GM18511 (cell line): ENCODE data around the gene STK32B.

Experiments
- ATAC-seq: cut with Tn5 transposase; IDR thresholded peaks from one replicate; pipeline ENCODE4 v1.9.1; 2021; ENCODE audit warnings: mild to moderate bottlenecking, moderate library complexity; ENCODE audit not compliant: unreplicated experiment

Gene STK32B

GRCh38 chr4:5120468-5120867 lies 69.2 kb downstream of the STK32B start:
- ATAC-seq, result no peak

DNA sequence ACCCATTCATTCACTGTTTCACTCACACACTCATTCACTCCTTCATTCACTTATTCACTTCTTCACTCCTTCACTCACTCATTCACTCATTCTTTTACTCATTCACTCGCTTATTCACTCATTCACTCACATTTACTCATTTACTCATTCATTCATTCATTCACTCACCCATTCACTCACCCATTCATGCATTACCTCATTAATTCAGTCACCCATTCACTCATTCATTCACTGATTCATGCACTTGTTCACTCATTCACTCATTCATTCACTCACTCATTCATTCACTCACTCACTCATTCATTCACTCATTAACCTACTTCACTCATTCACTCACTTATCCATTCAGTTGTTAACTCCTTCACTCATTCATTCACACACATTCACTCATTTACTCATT lies 70.8 kb downstream of the STK32B start:
- ATAC-seq, result no peak

GRCh38 chr4:5124876-5125275 lies 73.6 kb downstream of the STK32B start:
- ATAC-seq, result no peak

DNA sequence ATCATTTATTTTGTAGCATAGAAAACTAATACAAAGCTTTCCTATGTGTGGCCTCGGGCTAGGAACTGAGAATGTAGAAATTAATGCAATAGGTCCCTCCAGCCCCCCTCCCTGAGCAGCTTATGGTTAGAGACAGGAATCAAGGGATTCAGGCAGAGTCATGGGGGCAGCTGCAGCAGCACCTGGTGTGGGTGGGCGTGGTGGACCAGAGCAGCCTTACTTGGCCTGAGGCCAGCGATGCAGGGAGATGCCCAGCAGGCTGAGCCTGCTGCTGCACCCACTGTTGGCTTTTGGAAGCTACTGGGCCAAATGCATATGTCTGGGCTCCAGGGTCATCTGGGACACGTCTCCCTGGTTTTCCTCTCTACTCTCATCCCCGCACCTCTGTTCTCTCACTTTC lies 74.0 kb downstream of the STK32B start:
- no peak for ATAC-seq

- ATAC-seq, result no peak
These were observed 75.0 kb downstream of the STK32B start for GRCh38 chr4:5126231-5126630.

GRCh38 chr4:5126857-5127256 lies 75.6 kb downstream of the STK32B start:
- ATAC-seq, result no peak

GRCh38 chr4:5127556-5127955 lies 76.3 kb downstream of the STK32B start:
- ATAC-seq, result no peak

- ATAC-seq, result no peak
These were observed 77.3 kb downstream of the STK32B start for GRCh38 chr4:5128569-5128968.

DNA sequence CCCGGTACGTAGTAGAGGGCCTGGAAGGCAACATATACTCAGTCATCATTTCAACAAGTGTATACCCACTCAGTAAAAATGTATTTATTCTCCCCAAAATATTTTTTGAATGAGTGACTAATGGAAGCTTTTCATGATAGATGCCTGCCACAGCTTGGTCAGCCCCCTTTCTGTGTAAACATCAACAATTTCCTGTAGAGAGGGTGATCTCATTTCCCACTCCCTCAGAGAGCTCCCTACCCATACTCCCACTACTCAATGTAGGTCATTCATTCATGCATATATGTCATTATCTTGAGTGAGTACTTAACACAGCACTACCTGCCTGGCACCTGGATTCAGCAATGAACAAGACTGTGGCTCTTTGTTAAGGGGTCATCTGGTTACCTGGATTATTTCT lies 81.9 kb downstream of the STK32B start:
- no peak for ATAC-seq

GRCh38 chr4:5133933-5134594 lies 82.8 kb downstream of the STK32B start:
- ATAC-seq, result no peak

GRCh38 chr4:5134620-5135019 lies 83.3 kb downstream of the STK32B start:
- ATAC-seq, result no peak

DNA sequence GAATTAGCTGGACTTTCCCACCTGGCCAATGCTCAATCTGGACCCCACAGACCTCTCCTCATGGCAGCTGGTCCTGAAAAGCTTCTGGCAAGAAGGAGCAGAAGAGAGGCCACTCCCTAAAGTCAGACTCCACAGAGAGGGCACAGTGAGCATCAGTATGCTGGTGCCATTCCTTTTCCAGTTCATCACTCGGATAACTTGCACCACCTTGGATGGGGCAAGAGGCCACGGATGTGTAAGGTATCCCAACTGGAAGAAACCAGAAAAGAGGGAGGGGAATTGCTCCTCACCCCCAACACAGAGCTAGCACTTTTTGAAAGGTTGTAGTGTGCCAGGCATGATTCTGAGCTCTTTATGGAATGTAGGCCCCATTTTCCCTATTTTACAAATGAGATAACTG lies 85.9 kb downstream of the STK32B start:
- no peak for ATAC-seq

DNA sequence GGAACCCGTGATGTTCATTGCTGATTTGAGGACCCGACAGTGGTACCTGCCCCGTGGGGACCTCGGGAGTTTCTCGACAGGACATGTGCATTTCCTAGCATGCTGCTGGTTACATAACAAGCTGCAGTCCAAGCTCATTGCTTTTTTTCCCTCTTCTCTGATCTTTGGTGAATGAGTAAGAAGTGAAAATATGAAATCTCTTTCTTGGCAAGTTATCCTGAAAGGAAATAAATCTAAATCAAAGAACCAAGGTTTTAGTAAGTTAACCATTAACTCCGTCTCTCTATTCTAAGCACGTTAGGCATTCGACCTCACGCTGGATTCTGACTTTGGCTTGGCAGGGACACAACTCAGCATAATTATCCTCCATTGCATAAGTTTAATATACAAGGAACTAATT lies 86.6 kb downstream of the STK32B start:
- ATAC-seq, result no peak

DNA sequence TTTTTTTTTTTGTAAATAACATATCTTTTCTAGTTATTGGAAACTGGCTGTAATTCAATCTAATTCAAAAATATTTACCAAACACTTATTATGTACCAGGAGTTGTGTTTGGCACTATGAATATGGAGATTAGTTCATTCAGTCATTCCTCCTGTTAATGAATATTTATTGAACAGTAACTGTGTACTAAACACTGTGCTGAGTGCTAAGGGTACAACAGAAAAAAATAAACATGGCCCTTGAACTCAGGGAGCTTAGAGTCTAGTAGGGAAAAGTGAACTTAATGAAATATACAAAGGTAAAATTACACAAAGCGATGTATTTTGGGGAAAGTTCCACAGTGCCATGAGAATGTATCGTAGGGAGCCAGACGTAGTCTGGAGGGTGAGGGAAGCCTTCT lies 87.1 kb downstream of the STK32B start:
- ATAC-seq, result no peak

GRCh38 chr4:5139141-5139540 lies 87.9 kb downstream of the STK32B start:
- ATAC-seq, result no peak

GRCh38 chr4:5141802-5142201 lies 90.5 kb downstream of the STK32B start:
- no peak for ATAC-seq

GRCh38 chr4:5142726-5143125 lies 91.4 kb downstream of the STK32B start:
- ATAC-seq, result no peak

DNA sequence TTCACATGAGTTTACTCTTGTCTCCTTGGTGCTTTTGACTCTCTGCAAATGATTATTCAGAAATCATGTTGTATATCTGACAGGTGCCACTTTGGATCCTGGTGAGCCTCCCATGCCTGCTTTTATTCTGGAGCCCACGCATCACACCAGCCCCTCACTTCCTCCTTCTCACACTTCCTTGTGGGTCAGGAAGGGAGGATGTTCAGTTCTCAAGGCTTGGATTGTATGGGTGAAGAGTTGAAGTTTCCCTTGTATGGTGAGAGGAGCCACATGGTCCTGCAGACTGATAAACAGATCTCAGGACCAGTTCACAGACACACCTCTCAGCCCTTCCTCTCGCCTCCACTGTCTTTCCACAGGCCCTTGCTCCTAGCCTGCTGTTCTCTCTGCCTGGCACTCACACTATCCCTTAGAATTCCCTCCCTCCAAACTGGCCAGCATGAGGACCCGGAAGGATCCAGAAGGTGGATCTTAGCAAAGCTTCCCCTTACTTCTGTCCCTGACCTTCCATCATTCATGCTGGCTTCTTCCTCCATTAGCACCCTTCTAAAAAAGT lies 92.1 kb downstream of the STK32B start:
- ATAC-seq, result no peak

- ATAC-seq, result no peak
These were observed 92.7 kb downstream of the STK32B start for GRCh38 chr4:5143940-5144339.

GRCh38 chr4:5144384-5144783 lies 93.1 kb downstream of the STK32B start:
- ATAC-seq, result no peak

DNA sequence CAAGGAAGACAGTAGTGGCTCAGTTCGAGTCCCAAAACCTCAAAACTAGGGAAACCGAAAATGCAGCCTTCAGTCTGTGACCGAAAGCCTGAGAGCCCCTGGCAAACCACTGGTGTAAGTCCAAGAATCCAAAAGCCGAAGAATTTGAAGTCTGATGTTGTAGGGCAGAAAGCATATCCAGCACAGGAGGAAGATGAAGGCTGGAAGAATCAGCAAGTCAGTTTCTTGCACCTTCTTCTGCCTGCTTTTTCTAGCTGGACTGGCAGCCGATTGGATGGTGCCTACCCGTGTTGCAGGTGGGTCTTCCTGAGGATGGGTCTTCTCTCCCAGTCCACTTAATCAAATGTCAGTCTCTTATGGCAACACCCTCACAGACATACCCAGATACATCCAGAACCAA lies 95.0 kb downstream of the STK32B start:
- ATAC-seq, result no peak

DNA sequence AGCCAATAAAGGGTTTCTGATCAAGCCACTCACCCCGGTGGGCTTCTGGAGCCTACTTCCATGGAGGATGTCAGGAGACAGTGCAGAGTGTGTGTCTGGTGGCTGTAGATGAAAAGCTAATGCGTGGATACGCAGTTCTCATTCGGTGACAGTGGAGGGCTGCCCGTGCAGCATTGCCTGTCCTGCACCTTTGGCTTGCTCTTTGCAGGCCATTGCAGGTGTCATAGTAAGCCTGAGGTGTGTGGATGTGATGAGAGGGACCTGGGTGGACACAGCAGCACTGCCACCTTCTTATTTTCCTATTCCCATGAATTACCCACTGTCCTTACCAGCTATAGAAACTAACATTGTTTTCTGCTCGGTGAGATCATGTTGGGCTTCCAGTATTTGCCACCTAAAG lies 101.2 kb downstream of the STK32B start:
- no peak for ATAC-seq

GRCh38 chr4:5156682-5157081 lies 105.4 kb downstream of the STK32B start:
- no peak for ATAC-seq
